ENCODE data around the gene COL6A1. TPM values are rescaled to one million over a fixed set of nuclear protein-coding genes. Genes with fewer than 3 reads are reported as not detected.

The COL6A1 gene
- total RNA-seq, 1 experiment from 2014 or later, result 87.5 TPM

GRCh38 chr21:46048926-46049889 is 67.6 kb downstream of the COL6A1 start (continued):
- TF ChIP-seq REST (IDR thresholded peaks at IDR 0.05; ENCODE audit: low read depth) (no peak), CEBPB (IDR thresholded peaks at IDR 0.05; ENCODE audit: low read depth) (no peak), ELF1 (IDR thresholded peaks at IDR 0.05; ENCODE audit: borderline replicate concordance, low read depth) (no peak)

- H3K9me2 ChIP-seq (ENCODE audit: insufficient read depth), result no peaks in the 10 kb centered on the region
- intact Hi-C loops (cut with micrococcal nuclease), result no loop called here
- DNase-seq (ENCODE audit: low read depth, low spot score) (no peak), ATAC-seq (no peak)
- no TSS peak for BruUV-seq (replicated peaks)
- no peaks in the 10 kb centered on the region; the same call in 1 of the 2 replicates for H3K27me3 ChIP-seq (ENCODE audit: insufficient read depth, low read length)
- peaks cover 0 to 17% of the 10 kb centered on the region in 2 experiments; a peak in 2 of 4 replicates for H3K4me1 ChIP-seq (ENCODE audit: control insufficient read depth in 1 of 2, insufficient read depth in 2 of 2, low read length in 2 of 2)
- no peaks in the 10 kb centered on the region for H3K9me3 ChIP-seq (ENCODE audit: control insufficient read depth in 1 of 2, insufficient read depth in 1 of 2, low read depth in 1 of 2, low read length in 2 of 2)
- H2AFZ ChIP-seq (ENCODE audit: low read depth, low read length, poor library complexity, severe bottlenecking), result no peak overlapping the region
- no peaks in the 10 kb centered on the region for H3K79me2 ChIP-seq (ENCODE audit: insufficient read depth, low read length)
- no peak overlapping the region for H3K27ac ChIP-seq (ENCODE audit: low read depth, low read length)
- CTCF ChIA-PET, result no interaction called here
- H3K36me3 ChIP-seq (ENCODE audit: control insufficient read depth in 1 of 2, insufficient read depth in 2 of 2, low read length in 2 of 2), result no peaks in the 10 kb centered on the region
- no peak overlapping the region for H3K4me3 ChIP-seq (replicated peaks in 1 of 2; ENCODE audit: low read depth in 1 of 2, low read length in 2 of 2)
- TF ChIP-seq EGR1 (IDR thresholded peaks at IDR 0.05; ENCODE audit: low read depth), result no peak
- H4K20me1 ChIP-seq (ENCODE audit: insufficient read depth), result no peaks in the 10 kb centered on the region
- POLR2A ChIA-PET, result no interaction called here
- H3K9ac ChIP-seq (ENCODE audit: low read length), result no peak overlapping the region
- no peak overlapping the region for H3K4me2 ChIP-seq (ENCODE audit: low read length)
- RAD21 ChIA-PET (ENCODE audit: low non-redundant PET in 1 of 2, low total read pairs in 2 of 2, uncharacterized antibody in 2 of 2, unreplicated experiment in 2 of 2), result interaction anchor here in 1 of 2 experiments (0.6 kb wide), 1 partner anchor 93 kb away, joined by 8 read pairs; no protein-coding TSS in a partner anchor
These were observed 68.5 kb downstream of the COL6A1 start for GRCh38 chr21:46049890-46050667.
